ENCODE data around the gene NAPSA.
"Not testable (repeated sequence)": the region's sequence is repeated elsewhere in the genome, so short reads cannot be mapped to it uniquely, and the experiment has no call there.

The NAPSA gene

DNA sequence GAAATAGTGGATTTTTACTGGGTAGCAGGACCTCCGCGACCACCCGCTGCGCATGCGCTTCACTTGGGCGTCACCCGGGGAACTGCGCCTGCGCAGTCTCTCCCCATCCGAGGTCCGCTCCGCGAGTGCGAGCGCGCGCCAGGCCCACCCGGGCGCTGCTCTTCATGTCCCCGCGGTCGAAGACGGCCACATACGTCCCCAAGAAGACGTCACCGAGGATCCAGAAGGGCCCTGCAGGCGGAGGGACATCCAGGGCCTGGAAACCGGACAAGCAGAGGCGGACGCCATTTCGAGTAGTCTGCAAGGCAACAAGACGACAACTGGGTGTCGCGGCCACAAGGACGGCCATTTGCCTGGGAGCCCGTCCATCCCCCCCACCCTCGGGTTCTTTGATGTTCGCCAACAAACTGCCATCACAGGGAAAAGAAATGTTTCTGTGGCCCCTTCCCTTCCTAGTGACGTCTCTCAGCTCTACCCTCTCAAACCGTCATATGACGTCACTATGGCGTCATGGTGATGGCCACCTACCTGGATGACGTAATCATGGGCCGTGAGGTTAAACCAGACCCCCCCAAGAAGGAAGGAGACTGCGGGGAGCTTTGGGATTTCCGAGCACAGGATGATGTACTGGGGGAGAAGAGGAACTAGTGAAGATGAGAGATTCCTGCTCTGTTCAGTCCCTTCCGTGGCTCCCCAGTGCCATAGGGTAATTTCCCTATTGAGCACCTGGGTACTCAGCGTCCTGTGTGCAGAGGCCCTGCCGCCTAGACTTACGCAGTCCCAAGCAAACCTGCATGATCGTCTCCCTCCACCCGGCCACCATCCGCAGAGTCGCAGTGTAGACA is 6.7 kb downstream of the NAPSA start:
- peak; percentile 21 for DNase-seq

DNA sequence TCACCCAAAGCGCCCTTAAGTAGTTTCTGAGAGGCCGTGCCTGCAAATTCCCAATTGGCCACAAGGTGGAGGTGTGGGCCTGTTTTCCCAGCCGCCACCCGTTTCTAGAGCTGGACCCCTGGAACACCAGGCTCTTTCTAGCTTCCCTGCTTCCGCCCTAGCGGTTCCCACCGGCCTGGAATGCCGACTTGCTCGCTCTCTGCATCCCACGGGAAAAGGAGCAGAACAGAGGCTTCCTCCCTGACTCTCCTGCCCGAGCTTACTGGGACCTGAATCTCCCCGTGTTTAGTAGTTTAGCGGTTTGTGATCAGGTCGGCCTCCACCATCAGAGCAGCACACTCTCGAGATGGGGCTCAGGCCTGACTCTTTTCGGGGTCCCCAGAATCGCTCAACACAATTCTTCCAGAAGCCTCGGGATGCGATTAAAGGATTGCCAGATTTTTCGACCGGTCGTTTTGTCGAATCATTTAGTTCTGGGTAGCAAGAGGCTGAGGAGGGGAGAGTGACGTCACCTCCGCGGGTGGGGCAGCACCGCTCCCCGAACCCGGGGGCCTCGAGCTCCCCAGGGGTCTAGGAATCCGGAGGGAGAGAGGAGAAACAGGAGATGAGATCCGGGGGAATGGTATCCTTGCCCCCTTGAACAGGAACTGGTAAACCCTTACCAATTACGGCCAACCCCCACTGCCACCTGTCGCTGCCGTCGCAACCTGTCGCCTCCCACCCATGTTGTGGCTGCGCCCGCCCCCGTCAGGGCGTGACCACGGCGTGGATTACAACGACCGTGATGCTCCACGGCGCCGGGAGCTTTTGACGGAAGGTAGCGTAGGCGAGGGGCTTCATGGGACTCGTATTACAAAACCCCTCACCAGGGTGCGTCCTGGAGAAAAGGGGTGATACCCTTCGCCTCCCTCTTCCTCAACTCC is 8.0 kb downstream of the NAPSA start:
- DNase-seq: peak; percentile 58

DNA sequence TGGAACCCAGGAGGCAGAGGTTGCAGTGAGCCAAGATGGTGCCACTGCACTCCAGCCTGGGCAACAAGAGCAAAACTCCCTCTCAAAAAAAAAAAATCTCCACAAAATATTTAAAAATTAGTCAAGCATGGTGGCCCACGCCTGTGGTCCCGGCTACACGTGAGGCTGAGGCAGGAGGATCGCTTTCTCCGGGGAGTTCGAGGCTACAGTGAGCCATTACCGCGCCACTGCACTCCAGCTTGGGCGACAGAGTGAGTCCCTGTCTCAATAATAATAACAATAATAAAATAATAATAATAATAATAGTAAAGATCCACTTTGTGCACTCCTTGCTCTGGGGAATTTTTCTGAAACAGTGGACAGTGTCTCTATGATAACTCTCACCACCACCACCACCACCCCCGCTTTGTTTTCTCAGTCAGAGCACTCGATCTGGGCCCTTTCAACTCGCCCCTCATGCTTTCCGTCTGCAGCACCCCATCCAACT is 8.7 kb downstream of the NAPSA start:
- DNase-seq: no peak

DNA sequence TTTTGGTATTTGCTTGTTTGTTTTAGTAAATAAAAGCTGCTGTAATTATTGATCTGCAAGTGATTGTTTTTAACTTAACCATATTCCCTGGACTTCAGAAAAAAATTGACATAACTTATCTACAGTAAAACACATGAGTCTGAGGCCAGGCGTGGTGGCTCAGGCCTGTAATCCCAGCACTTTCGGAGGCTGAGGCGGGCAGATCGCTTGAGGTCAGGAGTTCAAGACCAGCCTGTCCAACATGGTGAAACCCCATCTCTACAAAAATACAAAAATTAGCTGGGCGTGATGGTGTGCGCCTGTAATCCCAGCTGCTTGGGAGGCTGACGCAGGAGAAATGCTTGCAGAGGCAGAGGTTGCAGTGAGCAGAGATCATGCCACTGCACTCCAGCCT is 12.0 kb downstream of the NAPSA start:
- DNase-seq: not testable (repeated sequence)

DNA sequence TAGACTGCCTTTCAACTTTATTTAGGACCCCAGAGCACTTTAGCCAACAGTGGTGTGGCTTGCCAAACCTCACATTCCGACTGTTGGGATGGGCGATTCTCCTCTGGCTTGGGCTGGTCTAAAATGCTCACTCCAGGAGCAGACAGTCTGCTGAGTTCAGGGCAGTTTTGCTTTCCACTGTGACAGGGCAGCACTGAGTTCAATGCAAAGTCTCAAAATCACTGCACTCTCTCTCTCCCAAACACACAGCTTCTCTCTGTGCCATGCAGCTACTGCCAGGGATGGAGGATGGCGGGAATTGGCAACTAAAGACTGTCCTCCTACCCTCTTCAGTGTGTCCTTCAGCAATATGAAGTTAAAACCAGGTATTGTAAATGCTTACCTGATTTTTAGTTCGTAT is 13.2 kb downstream of the NAPSA start:
- DNase-seq: no peak

DNA sequence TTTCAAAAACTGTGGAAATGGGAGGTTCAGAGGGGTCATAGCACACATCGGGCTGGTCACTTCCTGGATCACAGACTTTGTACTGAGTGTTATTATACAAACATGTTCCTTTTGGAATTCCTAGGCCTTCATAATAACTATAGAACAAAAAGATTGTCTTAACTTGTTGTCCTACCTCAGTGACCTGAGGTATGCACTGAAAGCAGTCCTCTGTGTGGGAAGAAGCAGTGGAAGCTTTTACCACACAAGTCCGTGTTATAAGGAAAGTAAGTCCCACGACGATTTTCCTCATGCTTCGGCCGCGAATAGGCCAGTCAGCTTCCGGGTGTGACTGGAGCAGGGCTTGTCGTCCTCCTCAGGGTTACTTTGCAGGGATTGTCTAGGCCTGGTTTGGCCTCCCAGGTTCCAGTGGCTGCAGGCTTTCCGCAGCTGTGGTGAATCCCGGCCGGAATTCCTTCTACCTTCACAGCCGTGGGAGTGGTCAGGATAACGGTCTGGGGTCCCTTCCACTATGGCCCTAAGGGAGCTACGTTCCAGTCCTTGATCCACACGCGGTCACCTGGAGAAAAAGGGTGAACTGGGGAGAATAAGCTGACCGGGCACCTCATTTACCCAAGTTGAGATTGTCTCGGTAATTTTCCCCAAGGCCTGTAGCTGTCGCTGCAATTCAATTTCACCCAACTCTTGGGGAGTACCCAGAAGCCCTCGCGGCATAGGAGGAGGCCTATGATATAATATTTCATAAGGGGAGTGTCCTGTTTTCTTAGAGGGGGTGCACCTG is 16.0 kb downstream of the NAPSA start:
- no peak for DNase-seq

DNA sequence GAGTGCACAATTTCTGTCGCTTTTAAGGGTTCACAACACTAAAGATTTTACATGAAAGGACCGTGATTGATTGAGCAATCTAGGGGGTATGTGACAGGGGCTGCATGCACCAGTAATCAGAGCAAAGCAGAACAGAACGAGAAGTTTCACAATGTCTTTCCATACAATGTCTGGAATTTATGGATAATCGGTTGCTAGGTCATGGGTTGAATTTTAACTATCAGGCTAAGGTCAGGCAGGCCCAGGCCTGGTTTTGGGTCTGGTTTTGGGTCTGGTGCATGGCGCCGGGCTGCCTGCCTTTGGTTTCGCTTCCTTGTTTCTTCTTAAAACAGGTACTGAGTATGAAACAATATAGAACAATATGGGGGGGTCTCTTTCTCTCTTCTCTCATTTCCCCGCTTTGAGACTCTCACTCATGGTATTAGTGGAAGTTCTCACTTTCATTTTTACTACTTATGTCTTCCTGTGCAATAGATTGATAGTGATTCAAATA is 18.3 kb downstream of the NAPSA start:
- not testable (repeated sequence) for DNase-seq

DNA sequence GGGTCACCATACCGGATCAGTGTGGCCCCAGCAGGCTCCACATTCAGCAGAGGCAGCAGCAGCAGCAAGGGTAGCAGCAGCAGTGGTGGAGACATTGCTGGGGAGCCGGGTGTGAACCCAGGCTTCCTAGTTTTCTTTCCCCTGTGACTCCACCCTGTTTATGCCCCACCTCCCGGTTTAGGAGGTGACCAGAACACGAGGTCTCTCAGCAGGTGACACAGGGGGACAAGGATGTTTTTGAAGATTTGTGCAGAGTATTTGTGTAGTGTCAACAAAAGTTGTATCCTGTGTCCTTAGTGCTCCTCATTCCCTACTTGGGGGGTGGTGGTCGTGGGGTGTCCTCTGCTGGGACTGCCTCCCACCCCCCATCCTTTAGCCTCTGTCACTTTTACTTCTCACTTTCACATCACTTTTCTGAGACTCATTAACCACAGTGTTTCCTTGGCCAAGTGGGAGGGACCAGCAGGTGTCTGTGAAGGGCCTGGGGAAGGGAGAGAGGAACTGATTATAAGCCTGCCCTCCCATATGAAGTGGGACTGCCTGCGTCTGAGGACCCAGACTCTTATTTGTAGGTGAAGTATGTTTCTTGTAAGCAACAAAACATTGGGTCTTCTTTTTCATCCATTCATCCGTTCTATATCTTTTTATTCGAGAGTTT is 20.6 kb downstream of the NAPSA start:
- DNase-seq: no peak

DNA sequence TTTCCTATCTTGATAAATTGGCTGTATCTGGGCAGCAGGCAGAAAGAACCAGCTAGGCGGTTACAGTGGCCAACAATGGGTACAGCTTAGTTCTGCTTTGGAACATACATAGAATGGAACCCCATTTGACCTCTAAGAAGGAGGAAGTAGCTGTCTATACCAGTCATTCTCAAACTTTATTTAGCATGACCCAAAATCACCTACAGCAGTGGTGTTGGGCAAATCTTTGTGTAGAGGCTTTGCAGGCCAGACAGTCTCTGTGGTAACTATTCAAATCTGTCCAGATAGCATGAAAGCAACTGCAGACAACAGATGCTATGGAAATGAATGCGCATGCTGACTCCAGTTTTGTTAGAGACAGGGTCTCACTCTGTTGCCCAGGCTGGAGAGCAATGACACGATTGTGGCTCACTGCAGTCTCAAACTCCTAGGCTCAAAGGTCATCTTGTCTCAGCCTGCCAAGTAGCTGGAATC is 24.3 kb downstream of the NAPSA start:
- no peak for DNase-seq

DNA sequence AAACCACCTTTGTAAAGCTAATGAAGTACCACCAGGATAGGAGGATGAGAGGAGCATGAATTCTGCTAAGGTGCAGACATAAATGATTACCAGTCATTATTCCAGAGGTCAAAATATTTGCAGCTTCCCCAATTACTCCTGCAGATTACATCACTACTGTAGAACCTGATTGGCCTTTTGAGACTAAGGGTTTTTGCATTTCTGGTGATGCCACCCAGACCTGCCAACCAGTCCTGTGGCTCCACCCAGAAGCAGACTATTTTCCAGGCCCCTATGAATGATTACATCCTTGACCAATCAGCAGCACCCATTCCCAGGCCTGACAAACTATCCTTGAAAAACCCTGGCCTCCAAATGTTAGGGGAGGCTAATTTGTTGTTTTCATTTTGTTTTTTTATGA is 25.1 kb downstream of the NAPSA start:
- no peak for DNase-seq

DNA sequence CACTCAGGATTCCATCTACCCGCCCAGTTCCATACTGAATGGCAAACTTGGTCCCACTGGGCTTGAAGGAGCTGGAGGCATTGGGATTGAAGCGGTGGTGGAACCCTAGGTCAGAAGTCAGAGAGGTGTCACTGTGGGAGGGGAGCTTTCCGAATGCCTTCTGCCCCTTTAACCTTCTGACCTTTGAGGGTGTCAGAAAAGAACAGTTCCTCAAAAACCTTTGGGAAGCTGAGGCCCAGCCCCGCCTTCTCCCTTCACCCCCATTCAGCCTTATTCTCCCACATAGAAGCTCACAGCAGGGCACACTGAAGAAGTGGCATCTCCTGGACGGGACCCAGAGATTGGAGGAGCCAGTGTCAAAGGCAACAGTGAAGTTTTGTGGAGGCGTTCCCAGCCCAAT is 28.4 kb downstream of the NAPSA start:
- not testable (repeated sequence) for DNase-seq

DNA sequence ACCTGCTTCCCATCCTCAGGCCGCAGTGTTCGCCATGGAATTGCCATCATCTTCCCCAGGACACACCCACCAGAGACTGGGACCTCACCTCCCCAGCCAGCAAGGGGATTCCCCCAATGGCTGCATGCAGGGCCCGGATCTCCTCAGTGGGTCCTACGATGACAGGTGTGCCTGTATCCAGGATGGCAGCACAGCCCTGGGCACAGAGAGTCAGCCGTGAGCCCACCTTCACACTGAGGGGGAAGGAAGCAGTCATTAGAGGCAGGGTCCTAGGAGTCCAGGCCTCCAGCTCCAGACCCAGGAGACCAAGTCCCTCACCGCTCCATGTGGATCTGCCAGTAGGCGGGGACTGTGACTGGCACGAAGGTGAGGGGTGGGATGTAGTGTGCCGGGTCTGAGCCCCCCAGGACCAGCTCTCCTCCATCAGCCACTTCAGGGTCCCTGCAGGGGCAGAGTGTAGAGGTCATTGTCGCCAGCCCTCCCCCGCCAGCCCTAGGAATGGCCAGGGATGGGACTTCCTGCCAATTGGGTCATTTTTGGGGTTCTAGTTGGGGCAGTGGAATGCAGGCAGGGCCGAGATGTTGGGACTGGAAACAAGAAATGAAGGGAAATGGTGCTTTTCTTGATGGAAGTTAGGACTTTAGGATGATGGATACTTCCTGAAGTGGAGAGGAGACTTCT is 30.6 kb downstream of the NAPSA start:
- DNase-seq: no peak

DNA sequence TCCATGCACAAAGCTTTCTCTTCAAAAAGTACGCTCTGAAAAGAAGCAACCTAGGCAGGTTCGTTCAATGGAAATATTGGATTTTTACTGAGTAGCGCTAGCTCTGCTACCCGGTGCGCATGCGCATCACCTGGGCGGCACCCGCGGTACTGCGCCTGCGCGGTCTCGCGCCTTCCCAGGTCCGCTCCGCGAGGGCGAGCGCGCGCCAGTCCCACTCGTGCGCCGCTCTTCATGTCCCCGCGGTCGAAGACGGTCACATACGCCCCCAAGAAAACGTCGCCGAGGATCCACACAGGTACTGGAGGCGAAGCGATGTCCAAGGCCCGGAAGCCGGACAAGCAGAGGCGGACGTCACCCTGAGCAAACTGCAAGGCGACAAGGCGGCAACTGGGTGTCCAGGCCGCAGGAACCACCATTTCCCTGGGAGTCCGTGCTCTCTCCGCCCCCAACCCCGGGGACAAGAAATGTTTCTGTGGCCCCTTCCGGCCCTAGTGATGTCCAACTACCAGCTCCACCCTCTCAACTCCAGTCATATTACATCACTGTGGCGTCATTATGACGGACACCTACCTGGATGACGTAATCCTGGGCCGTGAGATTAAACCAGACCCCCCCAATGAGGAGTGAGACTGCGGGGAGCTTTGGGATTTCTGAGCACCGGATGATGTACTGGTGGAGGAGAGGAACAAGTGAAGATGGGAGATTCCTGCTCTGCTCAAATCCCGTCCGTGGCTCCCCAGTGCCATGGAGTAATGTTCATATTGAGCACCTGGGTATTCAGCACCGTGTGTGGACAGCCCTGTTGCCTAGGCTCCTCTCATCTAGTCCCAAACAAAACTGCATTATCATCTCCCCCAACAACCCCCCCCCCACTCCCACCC is 31.5 kb downstream of the NAPSA start:
- peak; percentile 85 for DNase-seq

DNA sequence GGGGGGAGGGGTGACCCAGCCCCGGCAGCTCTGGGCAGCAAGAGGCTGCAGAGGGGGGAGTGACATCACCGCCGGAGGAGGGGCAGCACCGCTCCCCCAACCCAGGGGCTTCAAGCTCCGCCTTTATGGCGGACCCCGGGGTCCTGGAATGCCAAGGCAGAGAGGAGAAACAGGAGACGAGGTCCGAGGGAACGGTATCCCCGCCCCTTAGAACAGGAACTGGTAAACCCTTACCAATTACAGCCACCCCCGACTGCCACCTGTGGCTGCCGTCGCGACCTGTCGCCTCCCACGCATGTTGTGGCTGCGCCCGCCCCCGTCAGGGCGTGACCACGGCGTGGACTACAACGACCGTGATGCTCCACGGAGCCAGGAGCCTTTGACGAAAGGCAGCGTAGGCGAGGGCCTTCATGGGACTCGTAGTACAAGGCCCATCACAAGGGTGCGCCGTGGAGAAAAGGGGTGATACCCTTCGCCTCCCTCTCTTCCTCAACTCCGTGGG is 32.2 kb downstream of the NAPSA start:
- peak; percentile 93 for DNase-seq

DNA sequence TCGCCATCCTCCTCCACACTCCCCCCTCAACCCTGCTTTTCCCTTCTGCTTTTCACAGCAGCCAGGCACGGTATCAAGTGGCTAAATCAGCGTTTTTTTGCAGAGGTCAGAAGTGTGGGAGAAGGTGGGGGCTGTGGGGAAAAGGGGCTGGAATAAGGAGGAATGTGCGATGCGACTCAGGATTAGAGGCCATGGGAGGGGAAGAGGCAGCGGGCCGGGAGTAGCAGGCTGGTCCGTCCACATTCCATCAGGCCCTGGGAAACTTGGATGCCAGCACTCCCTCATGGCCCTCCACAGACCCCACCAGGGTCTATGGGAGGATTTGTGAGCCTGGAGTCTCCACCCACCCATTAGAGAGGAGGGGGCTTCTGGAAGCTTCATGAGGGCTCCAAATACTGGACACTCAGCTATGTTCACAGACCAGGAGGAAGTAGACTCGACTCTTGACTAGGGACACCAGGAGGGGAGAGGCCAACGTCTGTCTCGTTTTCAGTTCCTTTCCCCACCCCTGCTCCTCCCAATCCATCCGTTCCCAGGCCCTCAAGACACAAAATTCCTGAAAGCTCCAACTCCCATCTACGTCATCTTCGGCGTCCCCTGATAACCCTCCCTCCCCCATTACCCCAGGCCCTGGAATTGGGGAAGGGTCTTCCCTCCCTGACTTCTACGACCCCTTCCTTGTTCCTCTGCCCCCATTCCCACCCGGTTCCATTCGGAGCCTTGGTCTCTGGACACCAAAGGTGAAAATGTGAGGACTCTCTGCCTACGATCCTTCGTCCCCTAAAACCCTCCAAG is 33.0 kb downstream of the NAPSA start:
- DNase-seq: no peak

DNA sequence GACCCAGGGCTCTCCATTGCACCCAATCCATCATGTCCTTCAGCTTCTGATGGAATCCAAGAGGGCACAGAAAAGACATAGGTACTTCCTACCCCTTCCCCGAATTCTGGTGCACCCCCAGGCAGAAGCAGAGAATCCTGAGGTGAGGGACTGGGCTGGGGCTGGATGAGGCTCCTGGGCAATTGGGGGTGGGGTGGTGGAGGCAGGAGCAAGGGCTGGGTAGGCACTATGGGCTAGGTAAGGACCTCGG is 33.5 kb downstream of the NAPSA start:
- DNase-seq: no peak

DNA sequence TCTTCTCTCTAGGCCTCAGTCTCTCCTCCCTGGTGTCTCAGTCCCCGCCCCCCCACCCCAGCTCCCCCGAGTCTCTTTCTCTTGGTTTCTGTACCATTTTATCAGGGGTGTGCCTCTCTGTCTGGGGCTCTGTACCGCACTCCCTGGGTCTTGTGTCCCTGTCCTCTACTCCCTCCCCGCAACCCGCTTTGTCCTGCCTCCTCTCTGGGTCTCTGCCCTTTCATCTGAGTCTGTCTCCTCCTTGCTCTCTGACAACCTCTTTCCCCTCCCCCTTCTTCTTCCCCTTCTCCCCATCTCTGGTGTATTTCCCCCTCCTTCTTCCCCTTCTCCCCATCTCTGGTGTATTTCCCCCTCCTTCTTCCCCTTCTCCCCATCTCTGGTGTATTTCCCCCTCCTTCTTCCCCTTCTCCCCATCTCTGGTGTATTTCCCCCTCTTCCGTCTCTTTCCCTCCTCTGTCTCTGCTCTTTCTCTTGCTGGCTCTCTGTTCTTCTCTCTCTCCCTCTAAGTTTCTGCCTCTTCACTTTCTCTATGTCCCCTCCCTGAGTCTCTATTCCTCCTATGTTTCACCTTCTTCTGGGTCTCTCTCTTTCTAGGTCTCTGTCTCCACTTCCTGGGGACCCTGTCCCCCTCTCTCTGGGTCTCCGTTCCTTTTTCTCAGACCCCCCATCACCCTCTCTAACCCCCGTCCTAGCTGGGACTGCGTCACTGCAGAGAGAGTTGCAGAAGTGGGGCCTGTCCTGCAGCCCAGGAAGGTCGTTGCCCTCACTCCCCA is 34.0 kb downstream of the NAPSA start:
- no peak for DNase-seq

DNA sequence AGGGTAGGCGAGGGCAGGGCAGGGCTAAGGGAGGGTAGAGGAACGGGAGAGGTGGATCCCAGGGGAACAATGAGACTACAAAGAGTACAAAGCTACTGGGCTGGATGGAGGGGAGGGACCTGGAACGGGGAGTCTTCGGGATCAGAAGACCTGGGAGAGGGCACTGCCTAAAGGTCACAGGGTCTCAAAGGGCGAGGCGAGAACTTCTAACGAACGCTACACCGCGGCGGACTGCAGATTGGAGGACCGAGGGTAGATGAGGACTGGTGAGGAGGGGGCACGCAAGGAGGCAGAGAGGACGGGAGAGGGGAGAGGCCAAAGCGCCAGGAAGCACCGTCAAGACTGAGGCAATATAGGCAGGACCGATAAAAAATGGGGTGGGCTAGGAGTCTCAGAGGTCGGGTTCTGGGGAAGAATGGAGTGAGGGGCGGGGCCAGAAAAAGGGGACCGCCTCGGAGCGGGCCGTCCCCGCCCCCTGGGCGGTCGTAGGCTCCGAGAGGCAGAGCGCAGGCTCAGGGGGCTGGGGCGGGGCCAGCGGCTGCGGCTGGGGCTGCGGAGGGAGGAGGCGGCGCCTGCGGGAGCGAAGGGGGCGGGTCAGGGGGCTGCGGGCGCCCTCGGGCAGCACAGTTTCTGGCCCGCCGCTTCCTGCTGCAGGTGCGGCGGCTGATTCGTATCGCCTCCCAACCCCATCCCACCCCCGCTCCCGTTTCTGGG is 34.9 kb downstream of the NAPSA start:
- DNase-seq: peak; percentile 84

All from DMS153 (cell line).